H1 (cell line): ENCODE measurements around the gene DOCK1. TPM values are rescaled to one million over a fixed set of nuclear protein-coding genes. Genes with fewer than 3 reads are reported as not detected.

Experiments used
- CTCF ChIA-PET: fragments of 300-600 bp; sonication (Branson Sonifier 250); formaldehyde crosslinking; loops from one replicate; lab custom pipeline; 2021; ENCODE audit not compliant: partially characterized antibody; lab: Charles Lee
- POLR2A ChIA-PET: fragments of 300-600 bp; sonication (Branson Sonifier 250); formaldehyde crosslinking; loops from one replicate; lab custom pipeline; 2021; ENCODE audit warnings: inconsistent platforms; ENCODE audit not compliant: partially characterized antibody; lab: Charles Lee
- DNase-seq, 2 experiments: peaks; one replicate each; pipeline versions ENCODE4 v3.0.0 to v3.0.0-alpha.2; 2010 to 2022; ENCODE audit warnings: low spot score in 2 of 2, low read depth in 1 of 2, mixed read lengths in 1 of 2
- FAIRE-seq: peaks from 2 replicates; lab custom pipeline; 2011; peaks lifted over from hg19 to GRCh38; lab: Jason Lieb, UNC
- H2AFZ ChIP-seq: 2 replicates; pipeline ENCODE4 v1.8.1; 2012; ENCODE audit warnings: low read length, inconsistent platforms
- H2AK5ac ChIP-seq: 2 replicates; pipeline ENCODE4 v1.6.1; 2013; ENCODE audit warnings: low read depth, low read length
- H2BK120ac ChIP-seq: replicated peaks from 2 replicates; pipeline ENCODE3; 2013; ENCODE audit warnings: low read depth, low read length, inconsistent platforms
- H2BK12ac ChIP-seq: 2 replicates; pipeline ENCODE4 v1.6.1; 2013; ENCODE audit warnings: low read depth, low read length
- H2BK15ac ChIP-seq: 2 replicates; pipeline ENCODE4 v1.6.1; 2013; ENCODE audit warnings: low read length
- H2BK20ac ChIP-seq: 2 replicates; pipeline ENCODE4 v1.6.1; 2013; ENCODE audit warnings: low read length
- H2BK5ac ChIP-seq: 2 replicates; pipeline ENCODE4 v1.6.1; 2013; ENCODE audit warnings: low read depth, low read length
- H3K14ac ChIP-seq: 2 replicates; pipeline ENCODE4 v1.6.1; 2013; ENCODE audit warnings: inconsistent platforms; ENCODE audit not compliant: insufficient read length
- H3K18ac ChIP-seq: 2 replicates; pipeline ENCODE4 v1.6.1; 2013; ENCODE audit warnings: low read length; ENCODE audit errors: extremely low read depth
- H3K23ac ChIP-seq: 2 replicates; pipeline ENCODE4 v1.6.1; 2013; ENCODE audit warnings: inconsistent platforms; ENCODE audit not compliant: insufficient read length
- H3K23me2 ChIP-seq: 2 replicates; pipeline ENCODE4 v1.6.1; 2013; ENCODE audit warnings: low read depth, low read length
- H3K27ac ChIP-seq: 2 replicates; pipeline ENCODE4 v1.6.1; 2011; ENCODE audit warnings: low read depth, low read length, inconsistent platforms
- H3K27me3 ChIP-seq, 4 experiments: replicated peaks in 1 of 4; 1 replicate in 1 of 4; 2 replicates in 3 of 4; pipeline versions ENCODE4 v1.6.1 to v1.8.1; 2011 to 2013; ENCODE audit warnings: low read length in 3 of 4, mild to moderate bottlenecking in 3 of 4, inconsistent platforms in 2 of 4, mixed read lengths in 2 of 4, moderate library complexity in 1 of 4; ENCODE audit not compliant: control insufficient read depth in 3 of 4, insufficient read depth in 3 of 4; ENCODE audit errors: extremely low read depth in 1 of 4
- H3K36me3 ChIP-seq, 4 experiments: 2 replicates each; pipeline versions ENCODE4 v1.6.1 to v1.8.1; 2011 to 2013; ENCODE audit warnings: mild to moderate bottlenecking in 4 of 4, low read length in 3 of 4, moderate library complexity in 2 of 4, control low read depth in 1 of 4, inconsistent platforms in 1 of 4; ENCODE audit not compliant: insufficient read depth in 4 of 4, control insufficient read depth in 2 of 4
- H3K4ac ChIP-seq: replicated peaks from 2 replicates; pipeline ENCODE3; 2013; ENCODE audit warnings: low read length, low read depth, mixed read lengths, inconsistent platforms; ENCODE audit not compliant: insufficient read length
- H3K4me1 ChIP-seq, 4 experiments: replicated peaks in 1 of 4; 1 replicate in 1 of 4; 2 replicates in 3 of 4; pipeline versions ENCODE4 v1.6.1 to v1.8.1; 2011 to 2013; ENCODE audit warnings: low read length in 3 of 4, inconsistent platforms in 2 of 4, mixed read lengths in 1 of 4; ENCODE audit not compliant: insufficient read depth in 4 of 4, control insufficient read depth in 3 of 4
- H3K4me2 ChIP-seq, 2 experiments: 2 replicates each; pipeline versions ENCODE4 v1.6.1 to v1.8.1; 2011 to 2013; ENCODE audit warnings: low read depth in 2 of 2, low read length in 2 of 2, control low read depth in 1 of 2, inconsistent platforms in 1 of 2, mild to moderate bottlenecking in 1 of 2; ENCODE audit not compliant: insufficient read depth in 1 of 2
- H3K4me3 ChIP-seq, 4 experiments: fragments of 200-600, 300-600 bp in 1 of 4; sonication (generic), shearing (Covaris generic), sonication (Bioruptor Twin) in 1 of 4; 2 replicates each; pipeline versions ENCODE4 v1.5.1 to v1.8.1; 2011 to 2016; ENCODE audit warnings: low read length in 4 of 4, low read depth in 3 of 4, control low read depth in 2 of 4, inconsistent platforms in 2 of 4, mild to moderate bottlenecking in 2 of 4, mixed read lengths in 1 of 4, moderate library complexity in 1 of 4; ENCODE audit not compliant: insufficient read depth in 2 of 4; ENCODE audit errors: extremely low read depth in 1 of 4
- H3K56ac ChIP-seq: replicated peaks from 2 replicates; pipeline ENCODE3; 2013; ENCODE audit warnings: low read depth, mild to moderate bottlenecking, mixed read lengths, low read length, inconsistent platforms; ENCODE audit not compliant: insufficient read length
- H3K79me1 ChIP-seq: 2 replicates; pipeline ENCODE4 v1.6.1; 2013; ENCODE audit warnings: low read depth, low read length, control low read depth
- H3K79me2 ChIP-seq, 2 experiments: 2 replicates each; pipeline versions ENCODE4 v1.6.1 to v1.8.1; 2012 to 2013; ENCODE audit warnings: low read length in 2 of 2, mild to moderate bottlenecking in 2 of 2, inconsistent platforms in 1 of 2; ENCODE audit not compliant: insufficient read depth in 2 of 2, control insufficient read depth in 1 of 2
- H3K9ac ChIP-seq, 4 experiments: replicated peaks in 1 of 4; 1 replicate in 1 of 4; 2 replicates in 3 of 4; pipeline versions ENCODE4 v1.6.1 to v1.8.1; 2011 to 2013; ENCODE audit warnings: low read depth in 3 of 4, low read length in 3 of 4, control low read depth in 2 of 4, mild to moderate bottlenecking in 2 of 4, moderate library complexity in 2 of 4, inconsistent platforms in 1 of 4; ENCODE audit errors: extremely low read depth in 1 of 4
- H3K9me3 ChIP-seq, 2 experiments: 2 replicates each; pipeline versions ENCODE4 v1.6.1 to v1.8.1; 2012 to 2013; ENCODE audit warnings: mild to moderate bottlenecking in 2 of 2, moderate library complexity in 2 of 2, control low read depth in 1 of 2, inconsistent platforms in 1 of 2, low read depth in 1 of 2, low read length in 1 of 2, mixed read lengths in 1 of 2; ENCODE audit not compliant: insufficient read depth in 2 of 2
- H4K20me1 ChIP-seq, 2 experiments: replicated peaks in 1 of 2; 2 replicates each; pipeline versions ENCODE3 to v1.8.1; 2011 to 2013; ENCODE audit warnings: inconsistent platforms in 2 of 2, low read length in 2 of 2, mild to moderate bottlenecking in 1 of 2; ENCODE audit not compliant: insufficient read depth in 2 of 2, control insufficient read depth in 1 of 2
- H4K5ac ChIP-seq: 2 replicates; pipeline ENCODE4 v1.6.1; 2013; ENCODE audit warnings: low read length, low read depth, mixed read lengths, inconsistent platforms; ENCODE audit not compliant: insufficient read length
- H4K8ac ChIP-seq: 2 replicates; pipeline ENCODE4 v1.8.0; 2013; ENCODE audit warnings: mild to moderate bottlenecking, moderate library complexity, low read length, inconsistent platforms; ENCODE audit not compliant: insufficient read depth; ENCODE audit errors: extremely low read depth
- H4K91ac ChIP-seq: replicated peaks from 2 replicates; pipeline ENCODE3; 2013; ENCODE audit warnings: low read length, mixed read lengths, inconsistent platforms; ENCODE audit not compliant: insufficient read length
- ATF2 ChIP-seq: IDR thresholded peaks from 2 replicates; pipeline ENCODE4 v1.6.1; 2012; ENCODE audit warnings: low read length, inconsistent platforms
- BACH1 ChIP-seq: IDR thresholded peaks from 2 replicates; pipeline ENCODE4 v1.6.1; 2012; ENCODE audit warnings: low read length, improper control_type of control experiment
- BRCA1 ChIP-seq: IDR thresholded peaks from 2 replicates; pipeline ENCODE4 v1.6.1; 2012; ENCODE audit warnings: low read depth, low read length, improper control_type of control experiment
- CBX5 ChIP-seq: fragments of 300-800, 300-1000 bp; sonication (generic); IDR thresholded peaks from 2 replicates; pipeline ENCODE4 v1.7.1; 2016; ENCODE audit warnings: antibody characterized with exemption, low read length, low read depth
- CHD1 ChIP-seq: IDR thresholded peaks from 2 replicates; pipeline ENCODE4 v1.6.1; 2012; ENCODE audit warnings: low read depth, low read length, improper control_type of control experiment
- GTF2F1 ChIP-seq: IDR thresholded peaks from 2 replicates; pipeline ENCODE4 v1.6.1; 2012; ENCODE audit warnings: low read depth, low read length, improper control_type of control experiment, borderline replicate concordance
- NANOG ChIP-seq: IDR thresholded peaks from 2 replicates; pipeline ENCODE4 v1.6.1; 2011; ENCODE audit warnings: low read length, low read depth, mild to moderate bottlenecking, inconsistent platforms; ENCODE audit not compliant: insufficient read depth, poor library complexity, severe bottlenecking
- POLR2A ChIP-seq, 2 experiments: IDR thresholded peaks; 1 replicate in 1 of 2; 2 replicates in 1 of 2; pipeline ENCODE4 v1.6.1; 2011; ENCODE audit warnings: low read depth in 2 of 2, low read length in 2 of 2, mild to moderate bottlenecking in 2 of 2; ENCODE audit errors: control extremely low read depth in 1 of 2
- POU5F1 ChIP-seq: IDR thresholded peaks from 2 replicates; pipeline ENCODE4 v1.6.1; 2011; ENCODE audit warnings: low read depth, mild to moderate bottlenecking, low read length, moderate library complexity
- RNF2 ChIP-seq: fragments of 200-900, 300-1000 bp; sonication (generic); IDR thresholded peaks from 2 replicates; pipeline ENCODE4 v1.7.1; 2016; ENCODE audit warnings: borderline replicate concordance, low read depth, mild to moderate bottlenecking, antibody characterized with exemption, low read length; ENCODE audit not compliant: poor library complexity, severe bottlenecking; ENCODE audit errors: missing control alignments
- SIX5 ChIP-seq: IDR thresholded peaks from 2 replicates; pipeline ENCODE4 v1.6.1; 2011; ENCODE audit warnings: mild to moderate bottlenecking, low read depth, low read length
- SP4 ChIP-seq: IDR thresholded peaks from 2 replicates; pipeline ENCODE4 v1.6.1; 2012; ENCODE audit warnings: low read length, inconsistent platforms
- SUZ12 ChIP-seq: fragments of 200-600 bp; sonication (generic); IDR thresholded peaks from 2 replicates; pipeline ENCODE4 v1.6.1; 2012; ENCODE audit warnings: mild to moderate bottlenecking, inconsistent platforms, low read length, moderate library complexity, mixed read lengths
- WGBS, 2 experiments: shearing (Covaris generic) in 1 of 2; methylation state at CpG; one replicate each; pipeline versions ENCODE4 v1.1.6 to v1.1.7; 2013 to 2015; ENCODE audit warnings: low lambda C conversion rate in 2 of 2, mixed read lengths in 2 of 2, inconsistent platforms in 1 of 2, low coverage in 1 of 2, missing lambda C conversion rate in 1 of 2; ENCODE audit not compliant: insufficient replicate concordance in 2 of 2, insufficient coverage in 1 of 2, insufficient read length in 1 of 2; ENCODE audit errors: extremely low coverage in 1 of 2, missing lambda C conversion rate in 1 of 2; 5-methylcytosine and 5-hydroxymethylcytosine counted together
- polyA plus RNA-seq, 7 experiments: library from polyadenylated mRNA; depleted of rRNA in 3 of 7; stranded (reverse) in 5 of 7; unstranded in 2 of 7; fragments of >200 nt in 5 of 7; fragments of 200-250 nt in 2 of 7; gene quantifications; 1 replicate in 5 of 7; 2 replicates in 1 of 7; 4 replicates in 1 of 7; pipeline versions ENCODE4 v1.2.1 to v1.2.3, GENCODE V29; 2011 to 2013; ENCODE audit warnings: missing spikeins in 2 of 7, mixed read lengths in 2 of 7
- total RNA-seq: library from RNA; stranded (reverse); fragmentation: NEBNext Ultra II Directional; extraction: Animal tissue kit (Norgen Biotek cat#: 25700); gene quantifications from 2 replicates; pipeline ENCODE4 v1.2.1, GENCODE V29; 2021

DOCK1 gene
- total and polyA plus RNA-seq, 2 of the 8 experiments (the other 6 are each of a cell fraction or from before 2014, with no cell fraction given) = 11.6 to 53.0 TPM

DNA sequence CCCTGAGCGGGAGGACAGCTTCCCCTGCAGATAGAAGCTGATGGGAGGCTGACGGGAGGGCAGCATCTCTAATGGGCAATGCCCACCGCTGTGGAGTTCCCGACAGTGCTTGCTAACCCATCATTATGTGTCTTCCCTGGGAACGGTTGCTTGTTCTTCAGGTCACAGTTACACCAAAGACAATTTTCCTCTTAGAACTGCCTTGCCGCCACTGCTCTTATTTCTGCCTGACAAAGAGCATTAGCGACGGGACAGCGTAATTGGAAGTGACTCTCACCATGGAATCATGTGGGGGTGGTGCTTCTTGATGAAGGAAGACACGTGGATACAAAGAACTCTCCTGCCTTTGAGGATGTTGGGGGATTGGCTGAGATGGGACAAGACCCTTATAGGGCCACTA is 562.6 kb downstream of the DOCK1 start:
- Histone ChIP-seq H3K14ac (no peak overlapping the region), H3K27me3 (no peaks in the 10 kb centered on the region), H3K4ac (no peak overlapping the region), H2BK15ac (no peak overlapping the region), H3K79me2 (no peaks in the 10 kb centered on the region), H3K36me3 (no peaks in the 10 kb centered on the region), H2BK5ac (no peak overlapping the region), H2BK20ac (no peak overlapping the region), H4K91ac (no peak overlapping the region), H2AK5ac (no peak overlapping the region), H3K4me2 (no peak overlapping the region), H3K4me3 (no peak overlapping the region), H2BK12ac (no peak overlapping the region), H2AFZ (no peak overlapping the region), H4K5ac (no peak overlapping the region), H3K18ac (no peak overlapping the region), H4K8ac (no peak overlapping the region), H3K23ac (no peak overlapping the region), H2BK120ac (no peak overlapping the region), H3K23me2 (no peaks in the 10 kb centered on the region), H3K79me1 (no peaks in the 10 kb centered on the region), H3K56ac (no peak overlapping the region), H3K4me1 (no peaks in the 10 kb centered on the region), H3K9me3 (no peaks in the 10 kb centered on the region), H3K9ac (no peak overlapping the region), H4K20me1 (no peaks in the 10 kb centered on the region), H3K27ac (no peak overlapping the region)
- WGBS, 2 experiments = 84% methylated on average over 10 of the region's 10 CpGs; no CpG with 5 or more reads in 1 of the 2 experiments
- no peak for TF ChIP-seq SP4
- no peak for TF ChIP-seq SIX5
- no peak for TF ChIP-seq CHD1
- TF ChIP-seq SUZ12 = no peak
- no peak for TF ChIP-seq BRCA1
- TF ChIP-seq ATF2 = no peak
- TF ChIP-seq POLR2A (IDR thresholded peaks at IDR 0.05; ENCODE audit: control extremely low read depth in 1 of 2, low read depth in 2 of 2, low read length in 2 of 2) = no peak
- no peak for TF ChIP-seq NANOG
- no peak for TF ChIP-seq GTF2F1
- TF ChIP-seq RNF2 = no peak
- no peak for TF ChIP-seq POU5F1
- no peak for TF ChIP-seq BACH1
- TF ChIP-seq CBX5 = no peak
- FAIRE-seq (no peak), DNase-seq (no peak)
- ChIA-PET CTCF (interaction anchor here (1.1 kb wide), 1 partner anchor 9 kb away, joined by 3 read pairs; no protein-coding TSS in a partner anchor), POLR2A (no interaction called here)
